GM12864 (cell line): ENCODE measurements around the gene ZFPM1.

Experiments
- DNase-seq: peaks from one replicate; pipeline ENCODE4 v3.0.0-alpha.2; 2011; ENCODE audit warnings: low read depth
- H3K4me3 ChIP-seq: 2 replicates; pipeline ENCODE4 v1.5.1; 2011; ENCODE audit warnings: mild to moderate bottlenecking, low read depth, low read length, control low read depth
- TF ChIP-seq, protein P1 (sequence below): IDR thresholded peaks from 2 replicates; pipeline ENCODE4 v1.5.1; 2011; ENCODE audit warnings: low read depth, mild to moderate bottlenecking, moderate library complexity, low read length, control low read depth, inconsistent platforms; ENCODE audit errors: missing control alignments

ZFPM1 gene

DNA sequence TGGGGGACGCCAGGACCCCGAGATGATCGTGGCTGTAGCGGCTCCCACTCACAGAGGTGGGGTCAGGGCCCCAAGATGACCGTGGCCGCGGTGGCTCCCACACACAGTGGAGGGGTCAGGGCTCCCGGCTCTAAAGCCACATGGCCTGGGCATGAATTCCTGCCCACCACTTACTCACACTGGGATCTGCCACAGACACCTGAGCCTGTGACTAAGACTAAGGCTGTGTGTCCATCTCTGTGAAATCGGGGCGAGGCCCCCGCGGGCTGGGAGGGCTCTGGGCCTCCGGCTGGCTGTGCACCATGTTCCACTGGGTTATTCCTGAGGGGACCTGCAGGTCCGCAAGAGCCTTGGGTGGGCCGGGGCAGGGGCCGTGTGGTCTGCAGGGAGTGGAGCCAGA lies 18.5 kb downstream of the ZFPM1 start:
- TF ChIP-seq, protein P1, sequence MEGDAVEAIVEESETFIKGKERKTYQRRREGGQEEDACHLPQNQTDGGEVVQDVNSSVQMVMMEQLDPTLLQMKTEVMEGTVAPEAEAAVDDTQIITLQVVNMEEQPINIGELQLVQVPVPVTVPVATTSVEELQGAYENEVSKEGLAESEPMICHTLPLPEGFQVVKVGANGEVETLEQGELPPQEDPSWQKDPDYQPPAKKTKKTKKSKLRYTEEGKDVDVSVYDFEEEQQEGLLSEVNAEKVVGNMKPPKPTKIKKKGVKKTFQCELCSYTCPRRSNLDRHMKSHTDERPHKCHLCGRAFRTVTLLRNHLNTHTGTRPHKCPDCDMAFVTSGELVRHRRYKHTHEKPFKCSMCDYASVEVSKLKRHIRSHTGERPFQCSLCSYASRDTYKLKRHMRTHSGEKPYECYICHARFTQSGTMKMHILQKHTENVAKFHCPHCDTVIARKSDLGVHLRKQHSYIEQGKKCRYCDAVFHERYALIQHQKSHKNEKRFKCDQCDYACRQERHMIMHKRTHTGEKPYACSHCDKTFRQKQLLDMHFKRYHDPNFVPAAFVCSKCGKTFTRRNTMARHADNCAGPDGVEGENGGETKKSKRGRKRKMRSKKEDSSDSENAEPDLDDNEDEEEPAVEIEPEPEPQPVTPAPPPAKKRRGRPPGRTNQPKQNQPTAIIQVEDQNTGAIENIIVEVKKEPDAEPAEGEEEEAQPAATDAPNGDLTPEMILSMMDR, result no peak
- DNase-seq, result no peak
- H3K4me3 ChIP-seq, result no peak overlapping the region

DNA sequence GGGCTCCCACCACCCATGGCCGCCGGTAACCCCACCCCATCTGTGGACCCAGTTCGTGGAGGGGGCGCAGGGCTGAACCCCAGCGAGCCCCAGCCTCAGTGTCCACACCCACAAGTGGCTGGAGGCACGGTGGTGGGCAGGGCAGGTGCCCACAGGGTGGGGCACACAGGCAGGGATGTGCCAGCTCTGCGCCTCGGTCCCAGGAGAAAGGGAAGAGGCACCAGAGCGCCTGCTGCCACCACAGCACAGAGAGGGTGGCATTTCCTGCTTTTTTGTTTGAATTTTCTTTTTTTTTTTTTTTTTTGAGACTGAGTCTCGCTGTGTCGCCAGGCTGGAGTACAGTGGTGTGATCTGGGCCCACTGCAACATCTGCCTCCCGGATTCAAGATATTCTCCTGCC lies 19.0 kb downstream of the ZFPM1 start:
- no peak overlapping the region for H3K4me3 ChIP-seq
- TF ChIP-seq, protein P1, result no peak
- DNase-seq, result no peak

DNA sequence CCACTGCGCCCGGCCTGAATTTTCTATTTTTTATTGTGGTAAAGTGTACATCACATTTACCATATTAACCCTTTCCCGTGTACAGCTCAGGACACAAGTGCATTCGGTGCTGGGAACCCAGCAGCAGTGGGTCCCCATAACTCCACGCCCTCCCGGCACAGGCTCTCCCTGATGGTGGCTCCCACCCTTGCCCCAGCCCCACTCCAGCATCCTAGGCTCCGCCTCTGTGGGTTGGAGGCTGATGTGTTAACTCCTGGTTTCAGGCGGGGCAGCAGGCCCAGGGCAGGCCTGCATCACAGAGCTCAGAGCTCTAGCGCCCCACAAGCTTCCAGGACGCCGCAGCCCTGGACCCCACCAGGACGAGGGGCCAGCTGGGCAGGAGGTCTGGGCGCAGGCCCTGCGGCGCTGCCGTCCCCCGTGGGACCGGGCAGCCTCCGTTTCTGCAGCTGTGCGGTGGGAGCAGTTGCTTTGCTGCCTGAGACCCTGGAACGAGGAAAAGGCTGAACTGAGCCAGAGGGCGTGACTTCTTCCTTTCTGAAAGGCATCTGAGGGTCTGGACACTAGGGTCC lies 19.6 kb downstream of the ZFPM1 start:
- no peak for DNase-seq
- no peak overlapping the region for H3K4me3 ChIP-seq
- TF ChIP-seq, protein P1, result no peak

DNA sequence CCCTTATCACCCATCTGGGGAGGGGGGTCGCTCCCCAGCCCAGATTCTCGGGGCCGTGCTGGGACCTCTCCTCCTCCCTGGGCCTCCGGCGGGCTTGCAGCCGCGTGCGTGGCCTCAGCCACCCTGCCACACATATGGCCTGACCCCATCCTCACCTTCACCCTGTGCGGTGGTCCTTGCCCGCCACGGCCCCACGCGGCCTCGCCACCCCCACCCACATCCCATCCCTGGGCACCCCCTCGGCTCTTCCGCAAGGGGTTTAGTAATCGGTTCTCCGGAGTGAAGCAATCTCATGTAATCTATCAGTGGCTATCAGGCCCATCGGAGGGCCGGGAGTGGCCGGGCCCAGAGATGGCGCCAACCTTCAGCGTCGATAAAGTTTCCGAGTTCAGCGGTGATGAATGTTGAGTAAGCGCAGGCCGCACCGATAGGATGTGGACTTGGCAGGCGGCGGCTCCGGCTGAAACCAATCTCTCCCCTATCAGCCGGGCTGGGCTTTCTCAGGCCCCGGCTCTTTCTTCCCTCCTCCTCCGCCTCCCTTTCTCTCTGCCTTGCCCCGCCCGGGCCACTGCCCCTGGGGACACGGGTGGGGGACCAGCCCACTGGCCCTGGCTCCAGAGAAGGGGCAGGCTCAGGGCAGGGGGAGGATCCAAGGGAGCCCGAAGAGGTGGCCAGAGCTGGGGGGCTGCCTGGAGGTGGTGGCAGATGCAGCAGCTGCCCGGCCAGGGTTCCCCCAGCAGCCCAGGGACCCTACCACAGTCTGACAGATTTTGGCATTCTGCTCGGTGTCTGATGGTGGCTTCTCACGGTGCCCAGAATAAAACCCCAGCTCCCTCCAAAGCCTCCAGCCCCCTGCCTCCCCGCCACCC lies 20.8 kb downstream of the ZFPM1 start:
- no peak overlapping the region for H3K4me3 ChIP-seq
- no peak for DNase-seq
- TF ChIP-seq, protein P1, result no peak

DNA sequence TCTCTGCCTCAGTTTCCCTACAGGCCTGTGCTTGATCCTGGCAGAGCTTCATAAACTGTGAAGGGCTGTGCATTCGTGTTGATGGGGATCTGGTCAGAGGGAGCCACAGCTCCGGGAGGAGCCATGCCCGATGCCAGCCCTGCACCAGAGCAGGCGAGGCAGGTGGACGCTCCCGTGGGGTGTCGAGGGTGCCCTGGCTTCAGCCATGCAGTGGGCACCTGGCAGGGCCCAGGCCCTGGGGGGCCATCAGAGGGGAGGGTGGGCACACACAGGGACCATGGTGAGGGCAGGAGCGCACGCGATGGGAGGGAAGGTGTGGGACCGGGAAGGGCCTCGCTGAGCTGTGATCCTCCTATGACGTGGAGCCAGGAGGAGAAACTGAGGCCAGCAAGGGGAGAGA lies 22.0 kb downstream of the ZFPM1 start:
- H3K4me3 ChIP-seq, result no peak overlapping the region
- no peak for DNase-seq
- TF ChIP-seq, protein P1, result no peak

DNA sequence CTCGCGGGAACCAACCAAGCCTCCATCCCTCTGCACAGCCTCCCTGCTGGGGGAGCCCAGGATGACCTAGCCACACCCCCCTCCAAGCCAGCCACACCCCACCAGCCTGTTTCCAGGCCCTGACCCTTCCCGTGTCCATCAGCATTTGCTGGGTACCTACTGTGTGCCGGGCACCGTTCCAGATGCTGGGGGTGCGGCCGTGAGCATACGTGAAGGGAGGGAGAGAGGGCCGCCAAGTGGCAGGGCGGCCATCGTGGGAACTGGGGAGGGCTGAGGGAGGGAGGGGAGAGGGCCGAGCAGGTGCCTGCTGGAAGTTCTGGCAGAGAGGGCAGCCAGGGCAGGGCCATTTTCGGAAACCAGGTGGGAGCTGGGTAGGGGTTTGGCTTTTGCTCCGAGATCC lies 23.1 kb downstream of the ZFPM1 start:
- TF ChIP-seq, protein P1, result no peak
- no peak for DNase-seq
- H3K4me3 ChIP-seq, result no peak overlapping the region
